Glutamatergic neuron (in vitro differentiated cells): ENCODE data around the gene ZRANB3. TPM values are rescaled to one million over a fixed set of nuclear protein-coding genes. Genes with fewer than 3 reads are reported as not detected.

Experiments used
- DNase-seq: peaks from one replicate; pipeline ENCODE4 v3.0.0; 2022
- H3K27ac Mint-ChIP-seq: one replicate; pipeline ENCODE4 v1.8.0; 2020; ENCODE audit warnings: mild to moderate bottlenecking, mixed read lengths, inconsistent platforms; ENCODE audit not compliant: unreplicated experiment
- H3K27me3 Mint-ChIP-seq: one replicate; pipeline ENCODE4 v1.8.0; 2020; ENCODE audit warnings: mild to moderate bottlenecking, moderate library complexity, mixed read lengths, inconsistent platforms; ENCODE audit not compliant: unreplicated experiment
- H3K36me3 Mint-ChIP-seq: one replicate; pipeline ENCODE4 v1.8.0; 2020; ENCODE audit warnings: mild to moderate bottlenecking, mixed read lengths, inconsistent platforms; ENCODE audit not compliant: unreplicated experiment
- H3K4me1 Mint-ChIP-seq: one replicate; pipeline ENCODE4 v1.8.0; 2020; ENCODE audit warnings: mild to moderate bottlenecking, low read depth, mixed read lengths, inconsistent platforms; ENCODE audit not compliant: unreplicated experiment
- H3K4me3 Mint-ChIP-seq: one replicate; pipeline ENCODE4 v1.8.0; 2020; ENCODE audit warnings: mild to moderate bottlenecking, mixed read lengths, inconsistent platforms; ENCODE audit not compliant: unreplicated experiment
- H3K9me3 Mint-ChIP-seq: one replicate; pipeline ENCODE4 v1.8.0; 2020; ENCODE audit warnings: mild to moderate bottlenecking, moderate library complexity, mixed read lengths, inconsistent platforms; ENCODE audit not compliant: unreplicated experiment
- CTCF ChIP-seq: fragments of 200-600 bp; sonication (generic); IDR thresholded peaks from one replicate; pipeline ENCODE4 v1.5.0; 2021; ENCODE audit not compliant: partially characterized antibody, unreplicated experiment
- total RNA-seq: library from RNA; stranded (reverse); fragmentation: NEBNext Ultra II Directional; extraction: Animal tissue kit (Norgen Biotek cat#: 25700); gene quantifications from one replicate; pipeline ENCODE4 v1.2.1, GENCODE V29; 2021; ENCODE audit not compliant: unreplicated experiment

Gene ZRANB3
- total RNA-seq, 1 donor from 2014 or later = 10.7 TPM

DNA sequence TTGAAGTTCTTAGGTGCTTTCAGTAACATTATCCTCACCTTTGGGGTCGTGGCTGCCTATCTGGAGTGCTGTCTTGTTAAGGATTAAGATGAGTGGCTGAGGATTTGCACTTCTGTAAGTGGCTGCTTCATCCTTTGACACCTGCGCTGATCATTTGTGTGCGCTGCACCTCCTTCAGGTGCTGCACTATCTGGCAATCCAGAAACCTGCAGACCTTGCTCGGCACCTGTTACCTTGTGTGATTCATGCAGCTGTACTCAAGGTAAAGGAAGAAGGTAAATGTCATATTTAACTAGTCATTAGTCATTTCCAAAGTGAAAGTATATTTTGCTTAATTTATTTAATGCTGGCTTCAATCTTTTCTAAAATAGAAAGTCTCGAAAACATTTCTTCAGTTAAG, 368.6 kb downstream of the ZRANB3 start:
- no peaks in the 10 kb centered on the region for H3K36me3 Mint-ChIP-seq
- no peak for TF ChIP-seq CTCF
- no peak for DNase-seq
- no peaks in the 10 kb centered on the region for H3K9me3 Mint-ChIP-seq
- H3K27me3 Mint-ChIP-seq = no peaks in the 10 kb centered on the region
- H3K4me3 Mint-ChIP-seq = no peak overlapping the region
- peaks cover 3% of the 10 kb centered on the region for H3K4me1 Mint-ChIP-seq
- H3K27ac Mint-ChIP-seq = no peak overlapping the region

- no peaks in the 10 kb centered on the region for H3K36me3 Mint-ChIP-seq
- no peaks in the 10 kb centered on the region for H3K4me1 Mint-ChIP-seq
- H3K4me3 Mint-ChIP-seq = no peak overlapping the region
- no peak overlapping the region for H3K27ac Mint-ChIP-seq
- no peak for DNase-seq
- no peak for TF ChIP-seq CTCF
- no peaks in the 10 kb centered on the region for H3K9me3 Mint-ChIP-seq
- no peaks in the 10 kb centered on the region for H3K27me3 Mint-ChIP-seq
These were observed 371.8 kb downstream of the ZRANB3 start for GRCh38 chr2:135159191-135159590.

- no peaks in the 10 kb centered on the region for H3K36me3 Mint-ChIP-seq
- H3K4me1 Mint-ChIP-seq = no peaks in the 10 kb centered on the region
- no peak for DNase-seq
- no peaks in the 10 kb centered on the region for H3K9me3 Mint-ChIP-seq
- H3K4me3 Mint-ChIP-seq = no peak overlapping the region
- TF ChIP-seq CTCF = no peak
- no peak overlapping the region for H3K27ac Mint-ChIP-seq
- H3K27me3 Mint-ChIP-seq = no peaks in the 10 kb centered on the region
These were observed 373.2 kb downstream of the ZRANB3 start for GRCh38 chr2:135157856-135158255.

GRCh38 chr2:135154962-135155361, 376.1 kb downstream of the ZRANB3 start:
- Mint-ChIP-seq H3K4me1 (no peaks in the 10 kb centered on the region), H3K27me3 (no peaks in the 10 kb centered on the region), H3K27ac (no peak overlapping the region), H3K4me3 (no peak overlapping the region), H3K9me3 (no peaks in the 10 kb centered on the region), H3K36me3 (no peaks in the 10 kb centered on the region)
- TF ChIP-seq CTCF = no peak
- no peak for DNase-seq

GRCh38 chr2:135152361-135152760, 378.7 kb downstream of the ZRANB3 start:
- H3K4me1 Mint-ChIP-seq = no peaks in the 10 kb centered on the region
- H3K36me3 Mint-ChIP-seq = no peaks in the 10 kb centered on the region
- TF ChIP-seq CTCF = no peak
- DNase-seq = no peak
- H3K4me3 Mint-ChIP-seq = no peak overlapping the region
- H3K27ac Mint-ChIP-seq = no peak overlapping the region
- no peaks in the 10 kb centered on the region for H3K9me3 Mint-ChIP-seq
- H3K27me3 Mint-ChIP-seq = no peaks in the 10 kb centered on the region
